MG63 (cell line): ENCODE results near the gene CDK5. TPM values are rescaled to one million over a fixed set of nuclear protein-coding genes. Genes with fewer than 3 reads are reported as not detected.

Experiments used
- DNase-seq: peaks from one replicate; pipeline ENCODE4 v3.0.0-alpha.2; 2020
- H3K27me3 ChIP-seq: fragments of 250-450 bp; sonication (Bioruptor Pico); 2 replicates; pipeline ENCODE4 v1.5.1; 2020; ENCODE audit warnings: mild to moderate bottlenecking, moderate library complexity
- H3K36me3 ChIP-seq: fragments of 250-450 bp; sonication (Bioruptor Pico); 2 replicates; pipeline ENCODE4 v1.5.1; 2020; ENCODE audit warnings: mild to moderate bottlenecking, moderate library complexity
- H3K4me3 ChIP-seq: fragments of 250-450 bp; sonication (Bioruptor Pico); 2 replicates; pipeline ENCODE4 v1.5.1; 2020; ENCODE audit warnings: mild to moderate bottlenecking, moderate library complexity
- H3K9me3 ChIP-seq: fragments of 250-450 bp; sonication (Bioruptor Pico); 2 replicates; pipeline ENCODE4 v1.5.1; 2020; ENCODE audit warnings: mild to moderate bottlenecking, moderate library complexity
- total RNA-seq: library from RNA; depleted of rRNA; stranded (reverse); fragments of >200 nt; shearing (Covaris generic); gene quantifications from 2 replicates; pipeline ENCODE4 v1.2.3, GENCODE V29; 2014; ENCODE audit warnings: low replicate concordance

The CDK5 gene
- total RNA-seq, 1 experiment from 2014 or later: 21.7 TPM

- DNase-seq: no peak
- no peaks in the 10 kb centered on the region for H3K9me3 ChIP-seq
- no peak overlapping the region for H3K4me3 ChIP-seq
- H3K27me3 ChIP-seq: no peaks in the 10 kb centered on the region
- no peaks in the 10 kb centered on the region; the same call in 1 of the 2 replicates for H3K36me3 ChIP-seq
Measured at GRCh38 chr7:151064993-151065392, 7.3 kb upstream of the CDK5 start.

- H3K27me3 ChIP-seq: no peaks in the 10 kb centered on the region
- no peak for DNase-seq
- no peaks in the 10 kb centered on the region for H3K9me3 ChIP-seq
- H3K36me3 ChIP-seq: no peaks in the 10 kb centered on the region; the same call in 1 of the 2 replicates
- no peak overlapping the region for H3K4me3 ChIP-seq
Measured at GRCh38 chr7:151064454-151064853, 6.8 kb upstream of the CDK5 start.

DNA sequence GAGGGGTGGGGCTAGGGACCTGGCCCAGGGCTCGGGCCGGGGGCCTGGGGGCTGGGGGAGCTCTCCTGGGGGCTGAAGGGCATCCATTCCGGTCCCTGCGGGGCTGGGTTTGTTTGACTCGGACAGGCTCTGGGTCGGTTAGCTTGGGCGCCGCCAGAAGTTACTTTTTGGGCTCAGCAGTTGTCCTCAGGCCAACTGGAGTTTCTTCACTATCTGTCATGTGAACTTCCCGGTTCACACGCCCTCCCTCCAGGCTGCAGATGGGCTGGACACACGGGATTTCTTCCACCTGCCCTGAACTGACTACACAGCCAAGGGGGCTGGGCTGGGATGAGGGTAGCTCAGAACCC lies 5.5 kb upstream of the CDK5 start:
- Histone ChIP-seq H3K9me3 (no peaks in the 10 kb centered on the region), H3K4me3 (no peak overlapping the region), H3K36me3 (no peaks in the 10 kb centered on the region; the same call in 1 of the 2 replicates), H3K27me3 (no peaks in the 10 kb centered on the region)
- no peak for DNase-seq

DNA sequence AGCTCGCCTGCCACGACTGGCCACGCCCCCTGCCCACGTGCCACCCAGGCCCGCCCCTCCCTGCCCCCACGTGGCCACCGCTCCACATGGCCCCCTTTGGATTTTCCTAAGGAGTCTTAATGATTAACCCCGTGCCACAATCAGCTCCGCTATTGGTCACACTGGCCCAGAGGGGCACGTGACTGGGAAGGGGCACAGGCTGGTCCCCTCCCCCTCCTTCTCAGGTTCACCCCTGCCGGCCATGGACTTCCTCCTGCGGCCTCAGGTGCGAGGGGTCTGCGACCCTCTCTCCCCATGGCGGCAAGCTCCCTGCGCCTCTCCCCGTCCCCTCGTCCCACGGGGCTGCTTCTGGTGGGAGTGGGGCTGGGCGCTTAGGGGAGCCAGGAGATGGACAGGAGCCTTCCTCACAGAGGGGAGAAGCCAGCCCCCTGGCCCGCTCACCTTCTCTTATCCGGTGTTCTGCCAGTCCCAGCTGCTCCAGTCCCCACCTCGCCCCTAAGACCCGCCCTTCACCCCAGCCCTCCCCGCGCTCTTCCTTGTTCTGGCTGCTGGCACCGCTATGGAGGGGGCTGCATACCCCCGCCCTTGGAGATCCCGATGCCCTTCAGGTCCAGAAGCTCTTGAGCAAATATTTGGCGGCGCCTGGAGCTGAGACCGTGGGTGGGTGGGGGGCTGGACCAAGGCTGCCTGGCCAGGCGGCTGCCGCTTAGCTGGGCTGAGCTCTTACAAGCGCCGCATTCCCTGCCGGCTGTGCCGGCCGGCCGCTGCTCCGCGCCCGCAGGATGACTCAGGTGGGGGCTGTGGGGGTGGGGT lies 4.9 kb upstream of the CDK5 start:
- Histone ChIP-seq H3K9me3 (no peaks in the 10 kb centered on the region), H3K4me3 (no peak overlapping the region), H3K36me3 (no peaks in the 10 kb centered on the region), H3K27me3 (no peaks in the 10 kb centered on the region)
- DNase-seq: peak; percentile 30

GRCh38 chr7:151062111-151062398 lies 4.4 kb upstream of the CDK5 start:
- H3K36me3 ChIP-seq: no peaks in the 10 kb centered on the region
- no peaks in the 10 kb centered on the region for H3K27me3 ChIP-seq

GRCh38 chr7:151061213-151062110 lies 3.8 kb upstream of the CDK5 start:
- H3K27me3 ChIP-seq: no peaks in the 10 kb centered on the region
- no peak for DNase-seq
- H3K36me3 ChIP-seq: no peaks in the 10 kb centered on the region
- no peak overlapping the region for H3K4me3 ChIP-seq
- H3K9me3 ChIP-seq: no peaks in the 10 kb centered on the region

More at GRCh38 chr7:151062111-151062398, 4.4 kb upstream of the CDK5 start:
- Histone ChIP-seq H3K4me3 (no peak overlapping the region), H3K9me3 (no peaks in the 10 kb centered on the region)
- no peak for DNase-seq

DNA sequence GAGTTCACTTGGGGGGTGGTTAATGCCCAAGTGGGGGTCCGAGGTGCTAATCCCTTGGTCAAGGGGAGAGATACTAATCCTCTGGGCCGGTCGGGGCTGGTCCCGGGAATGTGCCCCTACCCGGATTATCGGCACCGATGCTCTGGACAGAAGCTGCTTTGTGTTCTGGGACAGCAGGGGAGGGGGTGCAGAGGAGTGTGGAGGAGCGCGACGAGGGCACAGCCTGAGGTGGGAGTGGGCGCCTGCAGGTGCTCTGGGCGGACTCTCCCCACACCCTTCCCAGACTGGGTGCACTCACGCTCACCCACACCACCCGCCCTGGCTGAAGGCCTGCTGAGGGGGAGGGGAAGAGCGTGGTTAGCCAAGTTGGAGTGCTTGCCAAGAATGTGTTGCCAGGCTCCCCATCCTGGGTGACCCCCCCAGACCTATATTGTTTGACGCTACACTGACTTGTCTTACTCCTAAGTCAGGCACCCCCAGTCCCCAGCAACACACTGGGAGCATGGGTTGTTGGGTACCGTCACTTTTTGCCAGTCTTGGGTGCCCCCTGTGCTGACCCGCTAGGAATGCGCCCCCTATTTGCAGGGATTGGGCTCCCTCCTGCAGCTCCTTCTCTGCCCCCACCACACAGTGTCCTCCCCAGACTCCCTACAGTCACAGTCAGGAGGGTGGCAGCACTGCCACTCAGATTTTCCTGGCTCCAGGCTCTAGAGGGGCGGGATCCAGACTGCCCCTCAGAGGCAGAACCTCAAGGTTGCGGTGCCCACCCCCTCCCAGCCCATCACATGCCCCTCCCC lies 2.9 kb upstream of the CDK5 start:
- Histone ChIP-seq H3K4me3 (peak overlapping the region; percentile 67), H3K27me3 (no peaks in the 10 kb centered on the region), H3K9me3 (no peaks in the 10 kb centered on the region), H3K36me3 (no peaks in the 10 kb centered on the region)
- peak; percentile 19 for DNase-seq

DNA sequence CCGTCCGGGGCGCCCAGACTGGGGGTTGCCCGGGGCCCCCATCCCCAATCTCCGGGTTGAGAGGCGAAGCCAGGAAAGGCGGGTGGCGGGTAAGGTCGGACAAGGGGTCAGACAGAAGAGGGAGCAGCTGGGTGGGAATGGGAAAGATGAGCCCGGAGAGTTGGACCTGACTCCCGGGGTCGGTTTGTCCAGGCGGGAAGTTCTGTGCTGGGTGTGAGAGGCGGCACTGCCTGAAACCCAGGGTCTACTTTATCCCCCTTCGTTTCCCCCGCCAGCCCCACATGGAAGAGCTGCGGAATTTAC lies 2.4 kb upstream of the CDK5 start:
- DNase-seq: no peak
- peak overlapping the region; percentile 67 for H3K4me3 ChIP-seq
- no peaks in the 10 kb centered on the region for H3K36me3 ChIP-seq
- no peaks in the 10 kb centered on the region for H3K27me3 ChIP-seq
- no peaks in the 10 kb centered on the region for H3K9me3 ChIP-seq

DNA sequence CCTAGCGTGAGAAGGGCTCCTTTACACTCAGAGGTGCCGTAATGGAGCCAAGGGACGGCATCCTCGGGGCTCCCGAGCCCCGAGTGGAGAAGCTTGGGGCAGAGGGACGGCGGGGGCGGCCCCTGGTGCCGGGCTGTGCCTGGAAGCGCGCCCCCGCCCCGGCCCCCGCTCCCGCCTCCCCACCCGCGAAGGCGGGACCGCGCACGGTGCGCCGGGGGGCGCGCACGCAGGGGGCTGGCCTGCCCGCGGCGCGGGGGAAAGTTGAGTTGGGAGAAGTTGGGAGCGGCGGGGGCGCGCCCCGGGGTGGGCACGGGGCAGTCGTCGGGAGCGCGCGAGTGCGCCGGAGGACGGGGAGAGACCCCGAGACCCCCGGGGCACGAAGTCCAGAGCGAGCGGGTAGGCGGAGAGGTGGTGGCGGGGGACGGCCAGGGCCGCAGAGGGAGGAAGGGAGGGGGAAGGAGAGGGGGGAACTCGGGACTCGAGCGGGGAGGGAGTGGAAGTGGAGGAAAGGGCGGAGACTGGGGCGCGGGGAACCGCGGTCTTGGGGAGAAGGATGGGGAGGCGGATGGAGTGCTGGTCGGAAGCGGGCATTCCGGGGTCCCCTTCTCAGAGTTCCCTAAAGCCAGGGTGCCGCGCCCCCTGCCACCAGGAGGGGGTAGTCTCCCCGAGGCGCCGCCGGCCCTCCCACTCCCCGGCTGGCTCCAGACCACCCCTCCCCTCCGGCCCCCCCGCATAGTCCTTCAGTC lies 1.8 kb upstream of the CDK5 start, which contains the start of gene SLC4A2:
TSS of gene SLC4A2 (plus strand) at position 223 of the 746 bp plus-strand sequence. CDS start 2,399 bp downstream, outside the sequence.
- no peaks in the 10 kb centered on the region for H3K27me3 ChIP-seq
- DNase-seq: peak; percentile 74
- no peaks in the 10 kb centered on the region for H3K9me3 ChIP-seq
- peak within 1 kb of the TSS; percentile 67 for H3K4me3 ChIP-seq
- no peaks in the 10 kb centered on the region for H3K36me3 ChIP-seq

- H3K4me3 ChIP-seq: peak overlapping the region; percentile 67
- H3K36me3 ChIP-seq: no peaks in the 10 kb centered on the region
- no peaks in the 10 kb centered on the region for H3K9me3 ChIP-seq
- H3K27me3 ChIP-seq: no peaks in the 10 kb centered on the region
- DNase-seq: no peak
Measured at GRCh38 chr7:151058781-151059366, 1.2 kb upstream of the CDK5 start.

DNA sequence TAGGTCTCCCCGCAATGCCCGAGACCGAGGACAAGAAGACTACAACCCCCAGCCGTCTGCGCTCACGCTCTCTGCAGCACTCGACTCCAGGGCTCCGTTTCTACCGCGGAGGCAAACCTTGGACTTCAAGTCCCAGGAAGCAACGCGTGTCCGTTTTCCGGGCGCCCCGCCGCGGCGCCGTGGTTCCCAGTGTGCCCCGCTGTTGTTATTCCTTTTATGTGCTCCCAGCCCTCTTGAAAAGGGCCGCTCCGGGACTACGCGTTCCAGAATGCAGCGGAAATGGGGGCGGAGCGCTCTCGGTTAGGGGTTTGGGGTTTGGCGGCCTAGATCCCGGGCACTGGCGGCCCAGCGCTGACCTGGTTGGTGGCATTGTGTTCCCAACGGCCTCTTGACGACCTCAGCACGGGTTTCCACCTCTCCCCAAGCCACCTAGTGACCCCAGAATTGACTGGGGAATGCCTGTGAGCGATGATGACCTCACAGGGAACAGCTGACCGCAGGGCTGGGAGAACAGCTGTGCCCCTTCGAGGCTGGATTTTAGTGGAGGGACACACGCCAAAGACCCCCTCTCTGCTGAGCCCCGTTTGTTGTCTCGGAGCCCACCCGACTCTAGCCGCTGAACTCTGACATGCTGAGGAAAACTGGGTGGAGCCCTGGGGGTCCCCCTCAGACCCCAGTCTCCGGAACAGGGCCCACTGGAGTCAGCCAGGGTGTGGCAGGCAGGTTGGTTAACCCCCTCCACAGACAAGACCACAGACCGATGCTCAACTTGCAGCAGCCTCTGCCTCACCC lies 488 bp upstream of the CDK5 start:
- Histone ChIP-seq H3K36me3 (no peaks in the 10 kb centered on the region), H3K4me3 (peak overlapping the region; percentile 67), H3K9me3 (no peaks in the 10 kb centered on the region), H3K27me3 (no peaks in the 10 kb centered on the region)
- peak; percentile 97 for DNase-seq

- no peak for DNase-seq
- Histone ChIP-seq H3K4me3 (peak overlapping the region; percentile 67), H3K9me3 (no peaks in the 10 kb centered on the region), H3K27me3 (no peaks in the 10 kb centered on the region), H3K36me3 (no peaks in the 10 kb centered on the region)
Measured at GRCh38 chr7:151056666-151057505, 811 bp downstream of the CDK5 start.

DNA sequence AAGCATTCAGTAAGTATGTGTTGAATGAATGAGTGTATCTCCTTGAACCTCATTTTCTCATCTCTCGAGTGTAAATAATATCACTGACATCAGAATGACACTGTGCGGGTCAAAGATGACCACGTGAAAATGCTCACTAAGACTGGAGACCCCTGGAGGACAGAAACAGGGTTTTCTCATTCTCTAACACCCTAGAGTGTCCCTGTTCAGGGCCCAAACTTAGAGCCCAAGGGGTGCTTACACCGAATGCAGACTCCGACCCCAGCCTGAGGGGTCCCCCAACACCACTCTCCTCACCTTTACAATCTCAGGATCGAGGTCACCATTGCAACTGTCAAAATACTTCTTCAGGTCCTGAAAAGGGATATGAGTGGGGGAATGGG lies 1.4 kb downstream of the CDK5 start:
- H3K4me3 ChIP-seq: no peak overlapping the region
- no peaks in the 10 kb centered on the region for H3K36me3 ChIP-seq
- no peaks in the 10 kb centered on the region for H3K27me3 ChIP-seq
- no peak for DNase-seq
- no peaks in the 10 kb centered on the region for H3K9me3 ChIP-seq

GRCh38 chr7:151053751-151054150 lies 3.9 kb downstream of the CDK5 start:
- Histone ChIP-seq H3K27me3 (no peaks in the 10 kb centered on the region), H3K4me3 (no peak overlapping the region), H3K36me3 (no peaks in the 10 kb centered on the region), H3K9me3 (no peaks in the 10 kb centered on the region)
- no peak for DNase-seq

DNA sequence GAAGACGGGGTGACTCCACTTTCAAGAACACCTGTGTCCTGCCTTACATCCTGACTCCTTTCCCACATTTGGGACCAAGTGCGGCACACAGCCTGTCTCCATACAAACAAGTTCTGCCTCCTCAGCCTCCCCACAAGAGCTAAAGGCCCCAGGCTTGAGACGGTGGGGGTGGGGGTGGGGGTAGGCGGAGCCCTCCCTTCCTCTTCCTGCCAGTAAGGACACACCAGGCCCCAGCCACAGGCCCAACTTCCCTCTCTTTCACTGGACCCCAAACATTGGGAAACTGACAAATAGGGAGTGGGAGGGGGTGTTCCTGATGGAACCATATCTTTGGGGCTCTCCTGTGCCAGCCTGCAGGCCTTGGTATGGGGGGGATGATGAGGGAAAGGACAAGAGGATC lies 4.6 kb downstream of the CDK5 start:
- no peaks in the 10 kb centered on the region for H3K27me3 ChIP-seq
- no peaks in the 10 kb centered on the region for H3K9me3 ChIP-seq
- DNase-seq: no peak
- no peaks in the 10 kb centered on the region for H3K36me3 ChIP-seq
- H3K4me3 ChIP-seq: no peak overlapping the region
